Measurements from ENCODE around the gene SLC22A5. TPM values are rescaled to one million over a fixed set of nuclear protein-coding genes. Genes with fewer than 3 reads are reported as not detected.

SLC22A5 gene
- polyA plus RNA-seq, 5 donors = 11.6 to 17.1 (median 15.8) TPM

DNA sequence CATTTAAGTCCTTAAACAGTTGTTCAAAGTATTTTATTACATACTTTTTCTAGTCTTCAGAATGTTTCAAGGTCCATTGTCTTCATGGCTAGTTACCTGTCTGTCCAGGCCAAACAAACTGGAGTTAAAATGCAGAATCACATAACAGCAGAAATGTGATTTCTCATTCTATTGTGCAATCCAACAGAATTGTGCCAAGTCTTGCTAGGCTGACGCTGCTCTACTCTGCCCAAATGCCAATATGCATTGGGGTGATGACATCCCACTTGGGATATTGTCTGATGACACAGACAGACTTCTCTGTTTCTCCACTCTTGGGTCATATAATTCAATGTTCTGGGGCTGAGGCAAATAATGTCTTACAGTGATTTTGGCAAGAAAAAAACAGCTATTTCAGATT, 5.2 kb upstream of the SLC22A5 start:
- no peak for DNase-seq

DNA sequence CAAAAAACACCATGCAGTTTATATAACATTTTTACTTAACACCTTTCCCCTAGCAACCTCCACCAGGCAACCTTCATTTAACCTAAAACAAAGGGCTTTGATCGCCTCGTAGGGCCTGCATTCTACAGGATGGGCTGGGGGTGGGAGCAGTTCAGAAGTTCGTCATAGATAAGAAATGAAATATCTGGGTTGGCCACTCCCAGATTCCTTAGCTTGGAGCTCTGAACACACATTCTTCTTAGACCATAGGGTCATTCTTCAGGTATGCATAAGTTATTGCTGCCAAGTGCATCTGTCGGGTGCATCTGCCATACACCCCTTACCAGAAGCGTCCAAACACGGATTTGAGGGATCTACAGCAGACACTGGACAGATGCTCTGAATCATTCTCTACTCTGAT, 4.3 kb upstream of the SLC22A5 start:
- no peak for DNase-seq

DNA sequence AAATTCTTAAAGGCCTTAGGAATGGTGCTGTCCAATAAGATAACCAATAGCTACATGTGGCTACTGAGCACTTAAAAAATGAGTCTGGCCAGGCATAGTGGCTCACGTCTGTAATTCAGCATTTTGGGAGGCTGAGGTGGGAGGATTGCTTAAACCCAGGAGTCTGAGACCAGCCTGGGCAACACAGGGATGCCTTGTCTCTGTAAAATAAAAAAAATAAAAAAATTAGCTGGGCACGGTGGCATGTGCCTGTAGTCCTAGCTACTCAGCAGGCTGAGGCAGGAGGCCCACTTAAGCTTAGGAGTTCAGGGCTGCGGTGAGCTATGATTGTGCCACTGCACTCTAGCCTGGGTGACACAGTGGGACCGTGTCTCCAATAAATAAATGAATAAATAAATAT, 1.3 kb upstream of the SLC22A5 start:
- DNase-seq = no peak

DNA sequence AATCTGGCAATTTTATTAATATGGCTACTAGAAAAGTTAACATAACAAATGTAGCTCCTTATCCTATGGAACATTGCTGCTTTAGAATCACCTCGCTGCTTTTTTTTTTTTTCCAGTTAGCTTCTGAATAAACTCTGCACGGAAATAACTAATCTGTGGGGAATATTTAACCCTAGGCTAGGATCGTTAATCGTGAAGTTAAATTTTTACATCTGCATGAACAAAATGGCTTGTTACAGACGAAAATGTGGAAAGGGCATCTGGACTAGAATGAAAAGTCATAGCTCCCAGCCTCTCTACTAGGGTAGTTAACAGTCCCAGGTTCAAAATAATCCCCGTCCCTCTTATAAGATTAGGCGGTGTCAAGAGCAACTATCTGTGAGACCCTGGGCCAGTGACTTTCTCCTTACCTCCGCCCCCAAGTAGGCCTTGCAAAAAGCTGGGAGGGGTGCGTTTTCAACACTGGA, 470 bp upstream of the SLC22A5 start:
- DNase-seq = no peak

DNA sequence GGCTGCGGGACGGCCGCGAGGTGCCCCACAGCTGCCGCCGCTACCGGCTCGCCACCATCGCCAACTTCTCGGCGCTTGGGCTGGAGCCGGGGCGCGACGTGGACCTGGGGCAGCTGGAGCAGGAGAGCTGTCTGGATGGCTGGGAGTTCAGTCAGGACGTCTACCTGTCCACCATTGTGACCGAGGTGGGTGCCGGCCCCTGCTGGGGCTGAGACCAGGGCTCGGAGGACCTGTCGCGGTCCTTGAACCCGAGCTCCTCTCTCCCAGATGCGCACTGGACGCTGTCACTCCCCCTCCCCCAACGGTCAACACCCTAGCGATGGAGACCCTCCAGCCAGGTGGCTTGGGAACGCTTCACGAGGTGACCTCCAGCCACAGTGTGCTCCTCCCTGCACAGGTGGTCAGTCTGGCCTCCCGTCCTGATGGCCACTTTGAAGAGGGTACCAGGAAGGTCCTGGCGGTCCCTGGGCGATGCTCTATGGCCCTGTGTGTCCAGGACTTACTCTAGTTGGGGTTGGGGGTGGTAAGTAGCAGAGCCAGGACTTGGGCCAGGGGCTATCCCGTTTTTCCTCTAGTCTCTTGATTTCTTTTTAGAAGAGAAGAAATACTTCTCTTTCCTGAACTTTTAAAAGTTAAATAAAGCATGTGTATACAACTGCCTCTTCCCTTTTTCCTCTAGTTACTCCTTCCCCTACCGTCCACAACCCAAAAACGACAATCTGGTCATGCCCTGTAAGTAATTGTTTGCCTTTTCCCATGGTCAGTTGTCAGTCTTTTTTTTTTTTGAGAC, 866 bp downstream of the SLC22A5 start:
- no peak for DNase-seq

DNA sequence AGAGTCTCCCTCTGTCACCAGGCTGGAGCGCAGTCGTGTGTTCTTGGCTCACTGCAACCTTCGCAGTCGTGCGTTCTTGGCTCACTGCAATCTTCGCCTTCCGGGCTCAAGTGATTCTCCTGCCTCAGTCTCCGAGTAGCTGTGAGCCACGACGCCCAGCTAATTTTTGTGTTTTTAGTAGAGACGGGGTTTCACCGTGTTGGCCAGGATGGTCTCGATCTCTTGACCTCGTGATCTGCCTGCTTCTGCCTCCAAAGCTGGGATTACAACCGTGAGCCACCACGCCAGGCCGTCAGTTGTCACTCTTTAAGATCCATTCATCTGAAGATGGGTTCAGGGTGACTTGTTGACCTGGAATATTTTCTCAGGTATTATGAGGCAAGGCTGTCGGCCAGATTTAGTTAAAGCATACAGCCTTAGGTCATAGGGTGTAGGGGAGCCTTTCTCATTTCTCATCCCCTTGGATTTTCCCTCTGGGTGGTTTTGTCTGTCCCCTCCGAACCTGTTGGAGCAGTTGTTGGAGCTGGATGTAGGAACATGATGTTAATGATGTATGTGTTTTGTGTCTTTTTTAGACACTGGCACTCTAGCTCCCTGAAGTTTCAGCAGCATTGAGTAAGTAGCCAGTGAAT, 1.6 kb downstream of the SLC22A5 start:
- DNase-seq = no peak

DNA sequence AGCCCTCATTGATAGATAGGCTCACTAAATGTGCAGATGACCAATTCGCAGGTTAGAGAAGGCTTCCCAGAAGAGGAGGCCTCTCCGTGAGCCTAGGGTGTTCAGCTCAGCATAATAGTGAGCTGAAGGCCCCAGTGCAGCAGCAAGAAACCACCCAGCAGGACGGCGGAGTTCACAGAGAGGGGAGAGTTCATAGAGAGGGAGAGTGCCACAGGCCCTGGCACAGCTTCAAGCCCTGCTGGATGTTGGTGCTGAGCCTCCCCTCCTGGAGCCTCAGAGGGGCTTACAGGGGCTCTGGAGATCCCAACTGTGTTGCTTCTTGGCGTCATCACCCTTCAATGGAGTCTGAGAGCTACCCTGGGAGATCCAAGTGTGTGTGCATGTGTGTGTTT, 2.1 kb downstream of the SLC22A5 start:
- no peak for DNase-seq

DNA sequence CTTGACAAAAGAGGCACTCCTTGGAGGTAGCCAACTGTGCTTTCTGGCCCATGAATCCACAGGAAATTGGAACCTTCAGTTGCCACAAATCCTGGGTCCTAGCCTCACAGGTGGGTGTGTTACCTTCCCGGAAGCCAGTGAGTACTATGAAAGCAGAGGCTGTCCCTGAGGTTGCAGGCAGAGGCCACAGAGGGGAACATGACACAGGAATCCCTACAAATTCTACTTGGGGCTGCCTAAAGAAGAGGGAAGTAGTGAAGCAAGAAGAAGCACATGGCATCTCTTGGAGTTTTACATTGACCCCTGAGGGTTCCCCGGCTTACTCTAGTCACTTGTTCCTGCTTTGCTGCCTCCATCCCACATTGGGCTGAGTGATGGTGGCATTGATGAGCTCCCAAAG, 2.6 kb downstream of the SLC22A5 start:
- no peak for DNase-seq

DNA sequence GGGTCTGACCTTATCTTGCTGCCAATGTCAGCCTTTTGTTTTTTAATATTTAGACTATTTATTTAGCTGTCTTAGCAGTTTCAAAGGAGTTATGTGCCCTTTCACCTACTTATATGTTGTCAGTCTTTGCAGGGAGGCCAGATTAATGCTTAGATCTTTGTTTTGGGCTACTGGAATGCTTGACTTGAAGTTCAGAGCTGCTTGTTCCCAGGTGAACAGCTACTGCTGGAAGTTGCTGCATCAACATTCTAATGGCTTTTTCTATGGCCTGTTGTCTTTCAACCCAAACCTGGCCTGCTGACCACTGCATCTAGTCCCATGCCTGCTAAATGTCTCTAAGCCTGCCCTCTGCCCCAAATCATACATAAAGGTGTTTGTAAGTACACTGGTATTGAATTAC, 3.0 kb downstream of the SLC22A5 start:
- DNase-seq = no peak

DNA sequence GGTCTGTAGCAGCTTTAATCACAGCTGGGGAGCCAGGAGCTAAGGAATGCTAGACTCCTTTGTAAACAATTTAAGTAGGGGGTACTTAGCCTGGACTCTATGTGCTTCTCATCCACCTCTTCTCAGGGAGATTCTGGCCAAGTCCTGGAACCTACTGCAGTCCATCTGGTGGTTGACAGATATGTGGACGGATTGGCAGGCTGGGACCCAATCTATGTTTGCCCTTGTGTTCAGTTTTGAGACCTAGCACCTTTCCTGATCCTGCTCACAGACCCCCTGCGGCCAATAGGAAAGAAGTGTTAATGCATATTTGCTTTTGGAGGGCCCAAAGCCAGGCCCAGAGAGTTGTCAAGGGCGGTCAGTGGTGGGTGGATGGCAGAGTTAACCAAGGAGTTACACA, 6.4 kb downstream of the SLC22A5 start:
- no peak for DNase-seq

DNA sequence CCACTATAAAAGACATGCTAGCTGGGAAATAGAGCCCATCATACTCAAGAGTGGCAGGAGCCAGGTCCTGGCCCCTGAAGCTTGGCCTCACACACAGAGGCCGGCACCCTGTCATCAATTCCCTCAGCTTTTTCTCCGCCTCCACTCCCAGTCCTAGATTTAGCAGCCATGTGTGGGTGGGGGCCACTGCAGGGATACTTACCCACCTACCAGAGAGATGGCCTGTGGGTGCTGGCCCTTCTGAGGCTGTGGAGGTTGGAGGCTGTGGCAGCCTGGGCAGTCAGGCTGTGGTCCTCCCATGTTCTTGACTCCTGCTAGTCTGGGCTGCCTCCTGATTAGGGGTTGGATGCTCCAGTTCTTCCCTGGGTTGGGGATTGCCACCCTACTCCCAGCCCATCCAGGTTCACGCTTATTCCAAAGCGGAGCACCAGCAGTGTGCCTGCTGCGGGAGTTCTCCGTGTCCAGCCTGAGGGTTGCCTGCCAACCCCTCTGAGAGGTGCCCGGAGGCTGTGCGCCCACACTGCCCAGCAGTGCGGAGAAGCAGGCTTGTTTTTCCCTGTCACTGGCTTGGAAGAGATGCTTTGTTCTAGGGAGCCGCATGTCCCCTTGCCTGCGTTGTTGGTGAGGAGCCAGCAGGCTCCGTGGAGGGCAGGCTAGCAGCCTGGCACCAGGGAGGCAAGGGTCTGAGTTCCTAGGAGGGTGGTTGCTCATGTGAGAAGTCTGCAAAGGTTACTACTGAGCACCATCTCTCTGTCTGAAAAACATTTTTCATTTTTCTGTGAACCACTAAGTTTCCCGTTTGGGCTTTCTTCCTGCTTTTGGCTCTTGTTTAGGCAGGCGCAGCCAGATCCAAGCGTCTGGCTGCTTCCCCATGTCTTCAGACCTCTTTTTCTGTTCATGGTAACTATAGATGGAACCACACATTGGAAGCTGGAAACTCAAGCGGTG, 7.5 kb downstream of the SLC22A5 start:
- no peak for DNase-seq

DNA sequence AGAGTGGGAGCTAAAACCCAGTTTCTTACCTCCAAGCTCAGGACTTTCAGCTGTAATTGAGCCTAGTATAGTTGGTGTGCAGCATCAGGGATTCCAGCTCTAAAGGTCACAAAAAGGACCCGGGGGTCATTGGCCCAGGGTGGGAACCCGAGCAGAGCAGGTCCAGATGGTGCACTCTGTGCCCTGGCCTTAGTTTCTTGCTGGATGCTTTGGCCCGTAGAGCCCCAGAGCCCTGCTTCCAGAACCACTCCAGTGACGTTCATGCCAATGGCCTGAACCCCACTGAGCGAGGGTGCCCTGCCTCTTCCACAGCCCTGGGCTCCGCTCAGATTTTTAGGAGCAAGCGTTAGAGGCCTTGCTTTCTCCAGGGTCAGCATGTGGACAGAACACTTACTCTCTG, 8.2 kb downstream of the SLC22A5 start:
- DNase-seq = no peak

DNA sequence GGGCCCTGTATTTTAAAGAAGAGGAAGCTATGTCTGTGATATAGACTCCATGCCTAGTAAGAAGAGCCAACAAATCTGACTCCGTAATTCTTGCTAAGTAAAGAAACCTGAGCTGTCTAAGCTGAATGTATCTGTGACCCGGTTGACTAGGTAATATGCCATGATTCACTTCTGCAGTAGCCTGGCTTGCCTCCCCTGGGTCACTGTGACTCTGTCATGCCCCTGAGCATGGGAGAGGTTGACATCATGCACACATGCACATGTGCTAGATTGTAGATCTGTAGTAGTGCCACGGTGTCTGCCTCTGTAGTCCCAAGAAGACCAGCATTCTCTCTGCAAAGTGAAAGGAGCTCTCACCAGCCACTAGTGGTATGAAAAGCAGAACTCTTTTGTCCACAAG, 9.1 kb downstream of the SLC22A5 start:
- DNase-seq = no peak

DNA sequence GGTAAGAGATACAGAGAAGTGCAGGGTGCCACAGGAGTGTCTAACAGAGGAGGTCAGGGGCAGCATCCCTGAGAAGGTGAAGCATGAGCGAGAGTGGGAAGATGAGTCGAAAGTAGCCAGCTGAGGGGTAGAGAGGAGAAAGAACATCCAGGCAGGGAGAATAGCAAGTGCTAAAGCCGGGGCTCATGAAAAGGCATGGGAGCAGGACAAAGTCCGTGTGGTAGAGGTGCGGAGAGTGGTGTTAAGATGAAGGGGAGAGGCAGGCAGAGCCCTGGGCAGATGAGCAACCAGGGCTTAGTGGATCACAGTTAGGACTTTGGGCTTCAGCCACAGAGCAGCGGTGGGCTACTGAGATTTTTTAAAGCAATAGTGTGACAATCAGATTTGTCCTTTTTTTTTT, 10.5 kb downstream of the SLC22A5 start:
- no peak for DNase-seq

DNA sequence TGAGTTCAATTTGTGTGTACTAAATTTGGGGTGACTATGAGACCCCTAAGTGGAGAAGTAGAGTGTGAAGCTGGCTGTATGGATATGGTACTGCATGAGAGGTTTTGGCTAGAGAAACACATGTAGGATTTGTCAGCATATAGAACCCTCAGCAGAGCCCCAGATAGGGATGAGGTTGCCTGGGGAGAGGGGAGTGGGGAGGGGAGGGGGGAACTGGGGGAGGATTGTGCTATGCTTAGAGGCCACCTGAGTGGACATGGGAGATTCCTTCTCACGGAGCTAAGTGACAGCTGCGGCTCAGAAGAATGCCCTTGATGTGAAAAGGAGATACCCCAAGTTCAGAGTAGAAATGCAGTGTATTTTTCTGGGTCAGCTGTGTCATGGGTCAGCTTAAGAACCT, 11.2 kb downstream of the SLC22A5 start:
- no peak for DNase-seq

DNA sequence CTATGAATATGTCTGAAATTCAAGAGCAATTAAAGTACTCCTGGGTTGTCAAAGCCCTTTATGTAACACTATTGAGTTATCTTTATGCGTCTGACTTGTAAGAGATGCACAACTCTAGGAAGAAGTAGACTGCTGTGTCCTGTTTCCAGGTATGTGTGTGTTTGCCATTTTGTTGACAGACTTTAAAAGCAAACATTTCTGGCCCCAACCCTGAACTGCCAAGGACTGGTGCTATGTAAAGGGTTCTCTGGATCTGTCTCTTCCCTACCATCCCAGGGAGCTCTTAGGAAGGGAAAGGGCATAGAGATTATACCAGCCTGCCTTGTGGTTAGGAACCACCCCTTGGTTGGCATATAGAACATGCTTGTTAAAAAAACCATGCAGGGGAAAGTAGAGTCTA, 12.1 kb downstream of the SLC22A5 start:
- no peak for DNase-seq

DNA sequence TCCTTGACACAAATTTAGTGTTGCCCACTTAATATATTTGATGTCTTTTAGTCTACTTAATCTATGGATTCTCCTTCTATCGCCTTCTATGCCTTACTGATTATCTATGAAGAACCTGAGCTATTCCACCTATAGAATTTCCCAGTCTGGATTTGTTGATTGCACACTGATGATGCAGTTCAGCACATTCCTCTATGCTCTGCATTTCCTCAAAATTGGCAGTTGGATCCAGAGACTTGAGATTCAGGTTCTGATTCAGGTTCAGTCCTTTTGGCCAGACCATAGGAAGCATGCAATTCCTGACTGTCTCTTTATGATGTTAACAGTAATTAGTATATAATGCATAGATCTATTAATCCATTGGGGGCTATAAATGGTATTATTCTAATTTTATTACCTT, 13.8 kb downstream of the SLC22A5 start:
- DNase-seq = no peak

DNA sequence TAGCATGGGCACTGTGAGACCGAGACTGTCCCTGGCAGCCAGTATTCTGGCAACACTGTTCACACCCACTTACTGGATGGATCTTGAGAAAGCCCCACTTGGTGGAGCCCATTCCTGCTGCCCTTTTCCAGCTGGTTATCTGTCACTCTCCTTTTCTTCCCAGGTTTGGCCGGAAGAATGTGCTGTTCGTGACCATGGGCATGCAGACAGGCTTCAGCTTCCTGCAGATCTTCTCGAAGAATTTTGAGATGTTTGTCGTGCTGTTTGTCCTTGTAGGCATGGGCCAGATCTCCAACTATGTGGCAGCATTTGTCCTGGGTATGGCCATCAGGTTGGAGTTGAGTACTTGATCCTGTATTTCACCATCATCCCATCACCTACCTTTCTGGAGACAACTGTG, 14.5 kb downstream of the SLC22A5 start:
- DNase-seq = no peak

DNA sequence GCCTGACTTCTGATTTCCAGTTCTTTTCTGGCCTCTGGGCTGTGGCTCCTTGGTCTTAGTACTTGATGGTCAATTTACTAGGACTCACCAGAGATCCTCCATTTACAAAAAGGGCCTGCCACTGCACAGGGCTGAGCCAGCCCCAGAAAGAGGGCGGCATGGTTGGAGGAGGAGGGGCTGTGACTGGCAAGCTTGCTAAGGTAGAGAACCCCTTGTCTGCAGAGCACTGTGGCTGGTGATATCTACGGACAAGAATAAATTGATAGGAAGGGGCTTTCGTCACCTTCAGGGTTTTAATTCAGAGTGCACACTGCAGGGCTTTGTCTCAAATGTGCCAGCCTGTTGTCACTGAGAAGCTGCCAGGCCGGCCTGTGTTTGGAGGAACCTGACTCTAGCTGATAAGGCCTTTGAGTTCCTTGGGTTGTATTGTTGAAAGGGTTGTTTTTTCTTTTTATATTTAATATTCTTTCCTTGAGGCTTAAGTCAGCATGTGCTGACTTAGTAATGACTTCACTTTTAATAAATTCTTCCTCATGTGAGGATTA, 15.1 kb downstream of the SLC22A5 start:
- DNase-seq = no peak

DNA sequence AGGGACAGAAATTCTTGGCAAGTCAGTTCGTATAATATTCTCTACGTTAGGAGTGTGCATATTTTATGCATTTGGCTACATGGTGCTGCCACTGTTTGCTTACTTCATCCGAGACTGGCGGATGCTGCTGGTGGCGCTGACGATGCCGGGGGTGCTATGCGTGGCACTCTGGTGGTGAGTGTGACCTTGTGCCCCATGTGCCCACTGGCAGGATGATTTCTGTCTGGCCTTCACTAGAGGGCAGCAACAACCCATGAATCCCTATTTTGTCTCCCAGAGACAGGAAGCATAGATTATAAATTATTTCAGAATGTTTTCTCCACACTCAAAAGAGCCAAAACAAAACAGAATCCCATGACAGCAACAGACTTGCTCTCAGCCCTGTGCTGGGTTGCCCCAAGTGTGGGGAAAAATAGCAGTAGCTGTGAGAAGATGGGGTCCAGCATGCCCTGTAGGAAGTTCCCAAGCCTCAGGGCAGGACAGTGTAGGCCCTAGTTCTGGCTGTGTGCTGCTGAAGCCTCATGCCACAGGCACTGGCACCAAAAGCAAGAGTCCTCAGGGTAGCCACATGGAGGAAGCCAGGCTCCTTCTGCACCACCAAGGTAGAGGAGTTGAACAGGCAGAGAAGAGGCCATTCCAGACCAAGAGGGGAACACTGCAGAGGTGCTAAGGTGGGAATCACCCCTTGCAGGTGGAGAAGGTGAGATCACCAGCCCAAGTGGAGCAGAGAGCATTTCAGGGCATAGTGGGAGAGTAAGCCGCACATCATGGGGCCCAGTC, 16.0 kb downstream of the SLC22A5 start:
- DNase-seq = peak; percentile 32 to 56

DNA sequence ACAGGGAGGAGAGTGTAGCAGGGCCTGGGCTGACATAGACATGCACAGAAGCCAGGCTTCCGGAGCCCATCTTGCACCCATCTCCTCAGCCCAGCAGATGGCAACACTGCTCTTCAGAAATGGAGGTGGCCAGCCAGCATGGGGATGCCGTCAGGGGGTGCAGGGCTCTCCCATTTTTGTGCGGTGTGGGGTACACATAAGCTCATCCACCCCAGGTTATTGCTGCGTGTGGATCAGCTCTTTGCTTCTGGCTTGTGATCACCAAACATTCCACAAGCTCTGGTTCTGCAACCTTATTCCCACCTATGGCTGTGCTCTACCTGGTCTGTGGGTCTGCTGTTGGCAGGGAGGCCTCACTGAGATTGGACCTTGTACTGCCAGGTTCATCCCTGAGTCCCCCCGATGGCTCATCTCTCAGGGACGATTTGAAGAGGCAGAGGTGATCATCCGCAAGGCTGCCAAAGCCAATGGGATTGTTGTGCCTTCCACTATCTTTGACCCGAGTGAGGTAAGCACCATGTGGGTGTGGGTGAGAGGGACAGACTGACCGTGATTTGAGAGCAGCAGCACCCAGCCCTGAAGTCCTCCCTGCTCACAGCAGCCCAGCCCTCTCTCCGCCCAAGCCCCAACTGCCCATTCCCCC, 17.3 kb downstream of the SLC22A5 start:
- peak; percentile 34 to 54 for DNase-seq
